ENCODE data around the gene HSPB6. TPM values are rescaled to one million over a fixed set of nuclear protein-coding genes. Genes with fewer than 3 reads are reported as not detected.

Gene HSPB6
- total RNA-seq, 1 experiment from 2014 or later, result 2.7 TPM

GRCh38 chr19:35729021-35729420 lies 27.8 kb downstream of the HSPB6 start:
- H3K36me3 ChIP-seq (ENCODE audit: low read depth), result no peaks in the 10 kb centered on the region; the same call in 1 of the 2 replicates
- no TSS peak for BruUV-seq (replicated peaks)

GRCh38 chr19:35727956-35728706 lies 28.7 kb downstream of the HSPB6 start:
- H3K9me3 ChIP-seq (ENCODE audit: insufficient read depth, low read depth), result no peaks in the 10 kb centered on the region
- intact Hi-C loops (cut with micrococcal nuclease; ENCODE audit: unreplicated experiment), result no loop called here
- H3K4me1 ChIP-seq (replicated peaks; ENCODE audit: insufficient read depth), result no peaks in the 10 kb centered on the region
- H3K79me2 ChIP-seq (ENCODE audit: low read depth), result no peaks in the 10 kb centered on the region
- no peak overlapping the region for H2AFZ ChIP-seq
- no peak overlapping the region for H3K4me2 ChIP-seq
- ChIA-PET CTCF (no interaction called here), POLR2A (ENCODE audit: unreplicated experiment) (interaction anchor here (0.8 kb wide), 1 partner anchor 604 kb away, joined by 5 read pairs; no protein-coding TSS in a partner anchor)
- no TSS peak for BruUV-seq (replicated peaks)
- no peak overlapping the region for H3K27ac ChIP-seq
- no peaks in the 10 kb centered on the region for H3F3A ChIP-seq (ENCODE audit: insufficient read depth, low read depth)
- H3K36me3 ChIP-seq (ENCODE audit: low read depth), result no peaks in the 10 kb centered on the region; the same call in 1 of the 2 replicates
- TF ChIP-seq EZH2 (IDR thresholded peaks at IDR 0.05; ENCODE audit: low read depth), result no peak
- no peak for TF ChIP-seq CTCF (conservative IDR thresholded peaks at IDR 0.05)
- no peak overlapping the region for H3K4me3 ChIP-seq
- H4K20me1 ChIP-seq (ENCODE audit: insufficient read depth), result no peaks in the 10 kb centered on the region
- DNase-seq, result no peak
- no peaks in the 10 kb centered on the region for H3K27me3 ChIP-seq (ENCODE audit: insufficient read depth, low read depth)
- H3K9me2 ChIP-seq (ENCODE audit: insufficient read depth), result no peaks in the 10 kb centered on the region

More at GRCh38 chr19:35729021-35729420, 27.8 kb downstream of the HSPB6 start:
- Histone ChIP-seq H3K79me2 (ENCODE audit: low read depth) (no peaks in the 10 kb centered on the region), H3K4me3 (no peak overlapping the region), H3K4me2 (no peak overlapping the region), H3F3A (ENCODE audit: insufficient read depth, low read depth) (no peaks in the 10 kb centered on the region), H3K9me2 (ENCODE audit: insufficient read depth) (no peaks in the 10 kb centered on the region), H3K27ac (no peak overlapping the region), H2AFZ (no peak overlapping the region), H3K27me3 (ENCODE audit: insufficient read depth, low read depth) (no peaks in the 10 kb centered on the region), H3K4me1 (replicated peaks; ENCODE audit: insufficient read depth) (no peaks in the 10 kb centered on the region), H4K20me1 (ENCODE audit: insufficient read depth) (no peaks in the 10 kb centered on the region), H3K9me3 (ENCODE audit: insufficient read depth, low read depth) (no peaks in the 10 kb centered on the region)
- DNase-seq, result no peak
- ChIA-PET POLR2A (ENCODE audit: unreplicated experiment) (interaction anchor here (0.8 kb wide), 1 partner anchor 604 kb away, joined by 5 read pairs; no protein-coding TSS in a partner anchor), CTCF (no interaction called here)
- intact Hi-C loops (cut with micrococcal nuclease; ENCODE audit: unreplicated experiment), result no loop called here
- TF ChIP-seq CTCF (conservative IDR thresholded peaks at IDR 0.05) (no peak), EZH2 (IDR thresholded peaks at IDR 0.05; ENCODE audit: low read depth) (no peak)

- H2AFZ ChIP-seq, result no peak overlapping the region
- H3F3A ChIP-seq (ENCODE audit: insufficient read depth, low read depth), result no peaks in the 10 kb centered on the region
- no TSS peak for BruUV-seq (replicated peaks)
- H3K4me1 ChIP-seq (replicated peaks; ENCODE audit: insufficient read depth), result no peaks in the 10 kb centered on the region
- no peaks in the 10 kb centered on the region; the same call in 1 of the 2 replicates for H3K36me3 ChIP-seq (ENCODE audit: low read depth)
- no peaks in the 10 kb centered on the region for H4K20me1 ChIP-seq (ENCODE audit: insufficient read depth)
- no peaks in the 10 kb centered on the region for H3K9me3 ChIP-seq (ENCODE audit: insufficient read depth, low read depth)
- H3K4me3 ChIP-seq, result no peak overlapping the region
- no peaks in the 10 kb centered on the region for H3K27me3 ChIP-seq (ENCODE audit: insufficient read depth, low read depth)
- H3K79me2 ChIP-seq (ENCODE audit: low read depth), result no peaks in the 10 kb centered on the region
- no peak overlapping the region for H3K4me2 ChIP-seq
- ChIA-PET POLR2A (ENCODE audit: unreplicated experiment) (no interaction called here), CTCF (interaction anchor here (0.6 kb wide), 1 partner anchor 566 kb away, joined by 7 read pairs; no protein-coding TSS in a partner anchor)
- no peaks in the 10 kb centered on the region for H3K9me2 ChIP-seq (ENCODE audit: insufficient read depth)
- H3K27ac ChIP-seq, result no peak overlapping the region
- intact Hi-C loops (cut with micrococcal nuclease; ENCODE audit: unreplicated experiment), result no loop called here
- DNase-seq, result no peak
- TF ChIP-seq EZH2 (IDR thresholded peaks at IDR 0.05; ENCODE audit: low read depth) (no peak), CTCF (conservative IDR thresholded peaks at IDR 0.05) (no peak)
These were observed 29.5 kb downstream of the HSPB6 start for GRCh38 chr19:35727053-35727955.
